SHP77 treated with DMSO at 0.1 percent for 48 hours (cell line): ENCODE results near the gene FRMD8.
A peak's percentile ranks its signal among the peaks of the same experiment; 100 is the strongest.

ENCODE experiments used
- DNase-seq: peaks from one replicate; lab custom pipeline; 2025; lab: John Stamatoyannopoulos, UW

The FRMD8 gene

GRCh38 chr11:65376138-65376713 lies 10.2 kb upstream of the FRMD8 start:
- DNase-seq: no peak

GRCh38 chr11:65377036-65377435 lies 9.4 kb upstream of the FRMD8 start:
- DNase-seq: no peak

GRCh38 chr11:65377777-65378176 lies 8.7 kb upstream of the FRMD8 start:
- DNase-seq: no peak

- DNase-seq: no peak
These were observed 8.1 kb upstream of the FRMD8 start for GRCh38 chr11:65378208-65378927.

DNA sequence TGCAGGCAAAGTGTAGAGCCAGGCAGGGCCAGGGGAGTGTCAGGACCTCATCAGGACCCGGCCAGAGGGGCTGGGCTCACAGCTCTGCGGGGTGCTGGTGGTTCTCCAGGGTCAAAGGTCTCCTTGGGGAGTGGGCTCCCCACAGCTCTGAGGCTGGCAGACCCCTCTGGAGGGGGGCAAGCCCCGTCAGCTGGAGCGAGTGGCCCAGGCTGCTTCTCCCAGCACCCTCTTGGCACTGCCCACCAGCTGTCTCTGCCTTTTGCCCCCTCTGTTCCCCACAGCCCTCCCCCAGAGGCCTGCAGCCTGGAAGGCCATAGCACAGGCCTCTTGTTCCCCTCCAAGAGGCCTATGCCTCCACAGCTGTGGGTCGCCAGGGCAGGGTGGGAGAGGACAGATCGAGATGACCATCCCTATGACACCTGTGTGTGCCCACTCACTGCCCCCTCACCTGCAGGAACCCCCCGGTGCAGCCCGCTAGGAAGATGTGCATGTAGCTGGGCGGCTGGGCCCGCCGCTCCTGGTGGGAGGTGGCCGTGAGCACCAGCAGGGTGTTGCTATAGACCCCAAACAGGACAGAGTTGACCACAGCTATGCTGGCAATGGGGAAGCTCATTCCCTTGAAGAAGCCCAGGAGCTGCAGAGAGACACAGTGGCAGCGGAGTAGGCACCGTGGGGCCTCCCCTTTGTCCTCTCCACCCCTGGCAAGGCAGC lies 7.4 kb upstream of the FRMD8 start:
- DNase-seq: no peak

- no peak for DNase-seq
These were observed 6.6 kb upstream of the FRMD8 start for GRCh38 chr11:65379698-65380459.

DNA sequence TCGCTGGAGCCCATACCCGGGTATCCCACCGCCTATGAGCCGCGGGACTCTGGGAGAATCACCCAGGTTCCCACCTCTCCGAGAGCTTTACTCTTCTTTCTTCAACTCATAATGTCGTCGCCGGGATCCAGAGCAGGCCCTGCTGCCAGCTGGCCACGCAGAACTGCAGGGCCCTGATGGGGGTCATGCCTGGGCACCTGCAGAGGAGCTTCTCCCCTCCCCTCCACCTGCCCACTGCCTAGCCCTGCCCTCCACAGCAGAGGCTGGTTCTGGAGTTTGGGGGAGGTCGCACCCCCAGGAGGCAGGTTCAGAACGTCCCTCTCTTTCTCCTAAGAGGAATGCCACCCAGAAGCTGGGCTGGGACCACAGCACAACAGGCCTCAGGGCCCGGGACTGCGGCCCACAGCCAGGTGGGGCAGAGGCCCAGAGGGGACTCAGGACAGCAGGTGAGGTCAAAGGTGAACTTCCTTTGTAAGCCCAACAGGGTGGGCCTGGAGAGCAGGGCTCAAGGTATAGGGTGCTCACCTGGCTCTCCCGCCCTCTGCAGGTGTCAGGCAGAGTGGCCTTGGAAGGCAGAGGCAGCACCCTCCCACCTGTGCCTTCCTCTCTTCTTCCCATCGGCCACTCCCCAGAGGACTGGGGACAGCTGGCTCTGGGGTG lies 5.8 kb upstream of the FRMD8 start:
- DNase-seq: no peak

GRCh38 chr11:65381716-65382032 lies 4.8 kb upstream of the FRMD8 start:
- peak; percentile 55 for DNase-seq

DNA sequence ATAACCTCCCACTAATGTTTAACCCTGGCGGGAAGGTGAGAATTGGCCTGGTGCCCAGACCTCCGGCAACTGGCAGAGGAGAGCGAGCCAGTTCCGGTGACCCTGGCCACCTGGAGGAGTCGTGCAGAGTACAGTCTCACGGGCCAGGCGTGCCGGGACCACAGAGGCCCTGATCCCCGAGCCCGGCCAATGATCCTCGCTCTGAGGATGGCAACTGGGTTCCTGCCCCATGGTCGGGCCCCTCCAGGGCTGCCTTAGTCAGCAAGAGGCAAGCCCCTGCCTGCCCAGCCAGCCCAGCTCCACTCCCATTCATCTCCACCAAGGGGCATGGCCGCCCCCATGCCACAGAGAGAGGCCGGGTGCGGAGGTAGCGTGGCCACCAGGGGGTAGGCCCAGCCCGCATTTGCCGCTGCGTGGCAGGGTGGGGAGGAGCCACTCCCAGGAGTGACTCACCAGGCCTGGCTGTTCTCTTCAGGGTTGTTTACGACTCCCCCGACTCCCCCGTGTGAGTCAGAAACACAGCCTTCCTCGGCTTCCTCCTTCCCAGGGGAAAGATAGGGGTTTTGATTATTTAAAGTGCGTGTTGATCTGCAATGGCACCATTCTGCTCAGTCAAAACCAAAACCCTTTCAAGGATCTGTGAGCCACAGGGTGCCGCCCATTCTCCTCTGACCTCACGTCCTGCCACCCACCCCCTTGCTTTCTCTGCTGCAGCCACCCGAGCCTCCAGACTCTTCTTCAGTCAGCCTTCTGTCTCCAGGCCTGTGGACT lies 4.2 kb upstream of the FRMD8 start, which contains the start of gene SLC25A45:
SLC25A45 (minus strand) TSS at position 614 of the 771 bp plus-strand sequence. CDS start 695 bp downstream, outside the sequence.
- peak; percentile 85 for DNase-seq

DNA sequence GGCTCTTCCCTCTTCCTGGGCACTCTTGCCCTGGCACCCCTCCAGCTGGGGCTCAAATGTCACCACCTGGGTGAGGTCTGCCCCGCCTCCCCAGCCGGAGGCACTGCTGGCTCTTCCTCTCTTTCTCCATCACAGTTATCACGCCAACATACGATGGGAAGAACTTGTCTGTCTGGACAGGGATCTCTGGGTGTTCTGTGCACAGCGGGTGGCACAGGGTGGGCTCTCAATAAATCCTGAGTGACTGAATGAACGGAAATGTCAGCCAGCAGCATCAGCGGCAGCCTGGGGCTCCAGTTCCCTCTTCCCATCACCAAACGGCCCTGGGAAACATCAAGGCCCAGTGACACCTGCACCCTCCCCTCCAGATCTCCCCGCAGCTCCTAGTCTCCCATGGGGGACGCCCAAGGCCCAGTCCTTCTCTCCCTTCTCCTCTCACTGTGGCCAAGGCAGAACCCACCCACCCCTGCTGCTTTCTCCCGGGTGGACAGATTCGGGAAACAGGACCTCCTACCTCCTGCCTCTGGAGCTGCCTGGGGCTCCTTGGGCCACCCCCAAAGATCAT lies 3.6 kb upstream of the FRMD8 start:
- DNase-seq: no peak

GRCh38 chr11:65383778-65384177 lies 2.7 kb upstream of the FRMD8 start:
- DNase-seq: no peak

DNA sequence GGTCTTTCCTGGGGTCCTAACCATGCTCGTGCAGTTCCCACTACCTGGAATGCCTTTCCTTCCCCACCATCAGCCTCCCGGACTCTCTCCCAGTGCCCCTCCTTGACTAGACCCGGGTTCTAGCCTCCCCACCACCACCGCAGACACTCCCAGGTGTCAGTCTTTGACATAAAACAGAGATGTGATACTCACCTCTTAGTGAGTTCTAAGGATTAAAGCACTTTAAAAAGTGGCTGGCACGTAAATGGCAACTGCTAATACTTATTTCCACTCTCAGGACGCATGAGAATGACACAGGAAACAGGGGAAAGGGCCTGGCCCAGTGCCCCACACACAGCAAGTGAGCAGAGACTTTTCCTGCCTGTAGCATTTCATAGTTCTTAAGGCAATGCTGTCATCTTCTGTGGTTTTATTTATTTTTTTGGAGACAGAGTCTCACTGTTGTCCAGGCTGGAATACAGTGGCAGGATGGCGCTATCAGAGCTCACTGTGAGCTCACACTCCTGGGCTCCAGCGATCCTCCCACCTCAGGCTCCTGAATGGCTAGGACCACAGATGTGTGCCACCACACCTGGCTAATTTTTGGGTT lies 2.0 kb upstream of the FRMD8 start:
- no peak for DNase-seq

DNA sequence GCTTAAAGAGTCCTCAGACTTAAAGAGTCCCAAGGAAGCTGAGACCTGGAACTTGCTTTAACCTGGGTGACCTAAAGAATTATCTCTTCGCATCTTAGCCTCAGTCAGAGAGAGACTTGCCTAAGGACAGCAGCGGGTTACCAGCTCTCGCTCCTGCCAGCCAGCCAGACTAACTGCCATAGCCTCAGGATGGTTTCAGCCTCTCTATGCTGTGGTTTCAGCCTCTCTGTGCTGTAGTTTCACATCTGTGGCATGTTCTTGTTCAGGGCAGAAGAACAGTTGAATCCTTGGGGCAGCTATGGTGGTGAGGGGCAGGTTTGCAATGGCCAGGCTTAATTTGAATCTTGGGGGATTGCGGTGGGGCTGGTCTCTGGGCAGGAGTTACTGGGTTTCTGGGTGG lies 2.3 kb downstream of the FRMD8 start:
- no peak for DNase-seq

GRCh38 chr11:65389294-65389980 lies 3.0 kb downstream of the FRMD8 start:
- DNase-seq: no peak

DNA sequence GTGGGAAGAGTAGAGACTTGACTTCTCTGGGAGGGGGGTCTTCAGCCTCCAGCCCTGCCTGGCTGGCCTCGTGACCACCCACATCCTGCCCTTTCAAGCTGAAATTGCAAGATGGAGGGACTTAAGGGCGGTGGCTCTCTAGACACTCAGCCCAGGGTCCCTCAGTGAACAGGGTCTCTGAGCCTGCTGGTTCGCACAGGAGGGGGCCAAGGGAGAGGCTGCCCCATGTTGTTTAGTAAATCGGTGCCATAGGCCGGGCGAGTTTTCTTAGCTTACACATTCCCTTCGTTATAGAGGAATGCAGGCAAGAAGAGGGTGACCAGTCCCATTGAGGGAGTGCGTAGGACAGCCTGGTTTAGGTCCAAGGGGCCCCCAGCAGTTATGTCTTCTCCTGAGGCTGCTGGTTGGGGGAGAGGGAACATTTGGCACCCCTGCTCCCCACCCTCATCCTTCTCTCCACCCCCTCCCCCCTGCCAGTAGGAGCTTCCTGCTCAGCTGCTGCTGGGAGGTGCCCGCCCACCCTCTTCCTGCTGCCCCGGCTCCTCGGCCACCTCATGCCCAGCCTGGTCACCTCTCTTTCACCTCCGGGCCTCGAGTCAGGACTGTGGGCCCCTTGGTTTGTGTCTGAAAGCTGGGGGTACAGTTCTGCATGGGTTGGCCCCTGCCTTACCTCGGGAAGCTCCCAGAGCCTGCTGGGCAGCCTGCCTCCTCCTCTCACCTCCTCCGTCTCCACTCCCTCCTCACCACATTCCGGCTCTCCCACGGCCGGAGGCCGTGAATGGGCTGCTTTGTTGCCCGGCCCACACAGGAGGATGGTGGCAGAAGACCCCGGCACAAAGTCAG lies 3.9 kb downstream of the FRMD8 start:
- no peak for DNase-seq

GRCh38 chr11:65390996-65391395 lies 4.6 kb downstream of the FRMD8 start:
- no peak for DNase-seq

DNA sequence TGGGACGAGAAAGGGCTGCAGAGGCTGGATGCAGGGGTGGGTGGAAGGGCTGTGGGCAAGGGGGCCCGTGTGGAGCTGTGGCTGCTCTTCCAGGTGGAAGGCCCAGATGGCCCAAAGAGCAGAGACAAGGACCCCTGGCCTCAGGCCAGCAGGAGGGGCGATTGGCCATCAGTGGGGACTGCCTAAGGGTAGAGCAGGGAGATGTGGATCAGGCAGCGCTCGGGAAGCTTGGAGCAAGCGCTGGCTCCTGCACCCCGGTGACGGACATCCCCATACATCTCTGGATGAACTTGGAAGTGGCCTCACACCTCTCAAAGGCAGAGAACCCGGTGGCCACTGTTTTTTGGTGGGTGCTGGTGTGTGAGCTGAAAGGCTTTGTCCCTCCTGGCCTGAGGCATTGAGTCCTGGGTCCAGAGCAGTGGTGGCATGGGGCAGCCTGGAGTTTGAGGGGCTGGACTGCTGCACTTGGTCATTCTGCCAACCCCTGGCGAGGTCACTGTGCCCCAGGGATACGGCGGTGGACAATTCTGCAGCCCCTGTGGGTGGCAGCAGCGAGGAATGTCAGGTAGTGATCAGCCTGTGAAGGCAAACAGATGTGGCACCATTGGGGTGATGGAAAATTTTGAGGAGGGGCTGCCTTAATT lies 5.9 kb downstream of the FRMD8 start:
- no peak for DNase-seq

- no peak for DNase-seq
These were observed 6.5 kb downstream of the FRMD8 start for GRCh38 chr11:65392899-65393298.
